ENCODE measurements around the gene GAB4.

DNA sequence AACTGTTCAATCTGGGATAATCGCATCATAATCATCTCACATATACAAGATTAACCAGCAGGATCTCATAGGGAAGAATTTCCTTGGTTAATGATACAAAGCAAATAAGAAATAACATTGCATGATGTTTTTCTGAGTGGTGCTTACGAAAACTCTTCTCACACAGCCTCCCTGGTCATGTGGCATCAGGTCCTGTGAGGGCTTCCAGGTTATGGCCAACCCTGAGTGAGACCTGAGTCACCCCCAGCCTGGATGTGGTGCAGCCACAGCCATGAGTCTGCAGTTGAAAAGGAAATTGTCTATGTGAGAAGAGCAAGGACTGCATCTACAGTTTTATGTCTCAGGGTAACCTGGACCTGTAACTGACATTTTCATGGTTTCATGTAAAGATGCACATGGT, 92.3 kb downstream of the GAB4 start:
- TF ChIP-seq, protein P1, sequence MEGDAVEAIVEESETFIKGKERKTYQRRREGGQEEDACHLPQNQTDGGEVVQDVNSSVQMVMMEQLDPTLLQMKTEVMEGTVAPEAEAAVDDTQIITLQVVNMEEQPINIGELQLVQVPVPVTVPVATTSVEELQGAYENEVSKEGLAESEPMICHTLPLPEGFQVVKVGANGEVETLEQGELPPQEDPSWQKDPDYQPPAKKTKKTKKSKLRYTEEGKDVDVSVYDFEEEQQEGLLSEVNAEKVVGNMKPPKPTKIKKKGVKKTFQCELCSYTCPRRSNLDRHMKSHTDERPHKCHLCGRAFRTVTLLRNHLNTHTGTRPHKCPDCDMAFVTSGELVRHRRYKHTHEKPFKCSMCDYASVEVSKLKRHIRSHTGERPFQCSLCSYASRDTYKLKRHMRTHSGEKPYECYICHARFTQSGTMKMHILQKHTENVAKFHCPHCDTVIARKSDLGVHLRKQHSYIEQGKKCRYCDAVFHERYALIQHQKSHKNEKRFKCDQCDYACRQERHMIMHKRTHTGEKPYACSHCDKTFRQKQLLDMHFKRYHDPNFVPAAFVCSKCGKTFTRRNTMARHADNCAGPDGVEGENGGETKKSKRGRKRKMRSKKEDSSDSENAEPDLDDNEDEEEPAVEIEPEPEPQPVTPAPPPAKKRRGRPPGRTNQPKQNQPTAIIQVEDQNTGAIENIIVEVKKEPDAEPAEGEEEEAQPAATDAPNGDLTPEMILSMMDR (CRISPR knock-in tag; IDR thresholded peaks at IDR 0.05): no peak
- TF ChIP-seq ZBTB8A (CRISPR knock-in tag; IDR thresholded peaks at IDR 0.05; ENCODE audit: borderline replicate concordance, low read depth) (no peak), YEATS2 (CRISPR knock-in tag; IDR thresholded peaks at IDR 0.05; ENCODE audit: borderline replicate concordance) (no peak), STAG1 (CRISPR knock-in tag; IDR thresholded peaks at IDR 0.05) (no peak)

Data from HepG2 (cell line).